ENCODE results near the gene NTM.

- TF ChIP-seq EZH2phosphoT487 (IDR thresholded peaks at IDR 0.05; ENCODE audit: borderline replicate concordance) = no peak
- TF ChIP-seq CTCF (conservative IDR thresholded peaks at IDR 0.05; ENCODE audit: low read length) = no peak
Measured at GRCh38 chr11:132202621-132203020, 832.2 kb downstream of the NTM start.

Measured in Loucy (cell line).